HG02938 (cell line): Measurements from ENCODE around the gene ZNF709.
"Not testable (repeated sequence)": the region's sequence is repeated elsewhere in the genome, so short reads cannot be mapped to it uniquely, and the experiment has no call there.

Experiments
- ATAC-seq: cut with Tn5 transposase; IDR thresholded peaks from one replicate; pipeline ENCODE4 v1.9.1; 2021; ENCODE audit warnings: mild to moderate bottlenecking, moderate library complexity; ENCODE audit not compliant: unreplicated experiment

Gene ZNF709

DNA sequence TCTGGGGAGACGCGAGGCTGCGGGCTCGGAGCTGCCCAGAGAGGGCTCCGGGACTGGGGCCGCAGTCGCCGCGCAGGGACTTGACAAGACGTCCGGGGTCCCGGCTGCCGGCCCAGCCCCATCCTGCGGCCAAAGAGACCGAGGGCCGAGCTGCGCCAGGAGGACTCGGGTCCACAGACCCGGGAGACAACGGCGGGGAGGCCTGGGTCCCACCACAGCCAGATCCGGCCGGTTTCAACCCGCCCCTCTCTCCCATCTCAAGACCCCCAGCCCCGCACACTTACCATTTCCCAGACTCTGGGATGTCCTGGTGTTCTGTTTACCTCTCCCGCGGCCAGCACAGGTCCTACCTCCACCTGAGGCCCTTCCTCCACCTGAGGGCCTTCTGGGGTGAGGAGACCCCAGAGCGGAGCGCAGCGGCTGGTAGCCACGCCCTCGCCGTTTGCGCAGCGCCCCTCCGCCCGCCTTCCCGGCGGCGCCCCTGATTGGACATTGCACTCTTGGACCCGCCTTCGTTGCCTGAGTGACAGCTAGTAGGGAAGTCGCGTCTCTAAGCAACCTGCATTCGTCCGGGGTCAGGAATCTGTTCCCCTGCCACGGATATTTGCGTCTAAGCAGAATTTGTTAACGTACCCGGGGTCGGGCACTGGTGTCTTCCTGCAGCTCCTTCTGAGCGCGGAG, at the start of gene ZNF709:
Gene ZNF709 (minus strand): TSS at position 446 of the 681 bp plus-strand sequence. CDS start 159 bp downstream, at position 287.
- ATAC-seq, result peak; percentile 73

DNA sequence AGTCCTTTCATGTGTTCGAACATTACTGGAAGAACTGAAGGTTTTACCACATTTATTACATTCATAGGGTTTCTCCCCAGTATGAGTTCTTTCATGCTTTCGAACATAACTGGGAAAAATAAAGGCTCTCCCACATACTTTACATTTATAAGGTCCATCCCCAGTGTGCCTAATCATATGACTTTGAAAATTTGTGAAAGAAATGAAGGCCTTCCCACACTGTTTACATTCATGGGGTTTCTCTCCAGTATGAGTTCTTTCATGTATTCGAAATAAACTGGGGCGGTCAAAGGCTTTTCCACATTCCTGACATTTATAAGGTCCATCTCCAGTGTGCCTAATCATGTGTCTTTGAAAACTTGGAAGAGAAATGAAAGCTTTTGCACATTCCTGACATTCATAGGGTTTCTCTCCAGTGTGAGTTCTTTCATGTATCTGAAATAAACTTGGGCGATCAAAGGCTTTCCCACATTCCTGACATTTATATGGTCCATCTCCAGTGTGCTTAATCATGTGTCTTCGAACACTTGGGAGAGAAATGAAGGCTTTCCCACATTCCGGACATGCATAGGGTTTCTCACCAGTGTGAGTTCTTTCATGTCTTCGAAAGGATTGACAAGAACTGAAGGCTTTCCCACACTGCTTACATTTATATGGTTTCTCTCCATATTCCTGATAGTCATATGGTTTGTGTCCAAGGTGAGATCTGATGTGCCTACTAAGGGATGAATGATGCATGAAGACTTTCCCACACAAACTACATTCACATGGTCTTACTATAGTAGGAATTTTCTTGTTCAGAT, 42.6 kb upstream of the ZNF709 start:
- no peak for ATAC-seq

DNA sequence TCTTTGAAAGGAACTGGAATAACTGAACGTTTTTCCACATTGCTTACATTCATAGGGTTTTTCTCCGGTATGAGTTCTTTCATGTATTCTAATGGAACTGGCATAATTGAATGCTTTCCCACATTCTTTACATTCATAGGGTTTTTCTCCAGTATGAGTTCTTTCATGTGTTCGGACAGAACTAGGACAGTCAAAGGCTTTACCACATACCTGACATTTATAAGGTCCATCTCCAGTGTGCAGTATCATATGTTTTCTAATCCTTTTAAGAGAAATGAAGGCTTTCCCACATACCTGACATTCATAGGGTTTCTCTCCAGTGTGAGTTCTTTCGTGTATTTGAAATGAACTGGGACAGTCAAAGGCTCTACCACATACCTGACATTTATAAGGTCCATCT, 41.9 kb upstream of the ZNF709 start:
- no peak for ATAC-seq

DNA sequence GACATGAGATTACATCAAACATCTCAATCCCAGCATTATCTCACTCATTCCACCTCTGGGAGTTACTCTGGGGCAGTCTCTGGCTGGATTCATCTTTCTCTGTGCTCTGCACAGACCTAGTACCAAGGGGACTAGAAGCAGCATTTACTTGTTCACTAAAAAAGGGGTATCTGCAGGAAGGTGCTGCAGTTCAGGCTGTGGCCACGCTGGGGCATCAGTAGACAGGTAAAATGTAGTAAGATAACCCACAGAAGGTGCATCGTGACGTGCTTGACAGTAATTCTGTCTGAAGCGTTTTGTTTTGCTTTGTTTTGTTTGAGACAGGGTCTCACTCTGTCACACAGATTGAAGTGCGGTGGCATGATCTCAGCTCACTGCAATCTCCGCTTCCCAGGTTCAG, 37.4 kb upstream of the ZNF709 start:
- ATAC-seq, result no peak

DNA sequence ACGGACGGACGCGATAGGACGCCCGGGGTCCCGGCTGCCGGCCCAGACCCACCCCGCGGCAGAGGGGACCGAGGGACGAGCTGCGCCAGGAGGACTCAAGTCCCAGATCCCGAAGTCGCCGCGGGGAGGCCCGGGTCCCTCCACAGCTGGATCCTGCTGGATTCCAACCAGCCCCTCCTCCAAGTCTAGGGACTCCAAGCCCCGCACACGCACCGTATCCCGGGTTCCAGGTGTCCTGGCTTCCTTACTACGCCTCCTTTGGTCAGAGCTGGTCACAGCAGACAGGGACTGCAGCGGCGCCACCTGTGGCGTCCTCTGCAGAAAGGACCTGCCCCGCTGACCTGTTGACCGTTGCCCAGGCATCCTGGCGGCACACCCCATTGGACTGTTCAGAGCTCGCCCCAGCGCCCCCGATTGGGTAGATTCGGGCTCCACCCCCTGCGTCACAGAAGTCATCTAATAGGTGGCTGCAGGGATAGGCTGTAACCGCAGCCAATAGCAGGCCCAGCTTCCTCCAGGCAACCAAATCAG, 29.0 kb upstream of the ZNF709 start:
- no peak for ATAC-seq

DNA sequence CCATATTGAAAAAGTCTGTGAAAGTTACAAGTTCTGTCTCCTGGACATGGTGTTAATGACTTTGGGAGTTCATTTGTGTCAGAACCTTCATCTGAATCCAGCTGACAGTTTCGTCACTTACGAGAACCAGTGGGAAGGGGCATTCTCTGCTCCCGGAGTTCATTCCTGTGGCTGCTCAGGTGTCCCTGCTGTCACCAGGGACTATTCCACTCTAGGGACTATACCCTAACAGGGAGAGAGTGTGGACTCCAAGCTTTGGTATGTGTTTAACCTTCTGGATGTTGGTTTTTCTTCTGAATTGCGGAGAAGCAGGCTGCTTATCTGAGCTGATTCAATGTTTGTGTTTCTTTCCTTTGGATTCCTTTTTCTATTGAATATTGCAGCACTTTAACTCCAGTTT, 12.4 kb upstream of the ZNF709 start:
- no peak for ATAC-seq

DNA sequence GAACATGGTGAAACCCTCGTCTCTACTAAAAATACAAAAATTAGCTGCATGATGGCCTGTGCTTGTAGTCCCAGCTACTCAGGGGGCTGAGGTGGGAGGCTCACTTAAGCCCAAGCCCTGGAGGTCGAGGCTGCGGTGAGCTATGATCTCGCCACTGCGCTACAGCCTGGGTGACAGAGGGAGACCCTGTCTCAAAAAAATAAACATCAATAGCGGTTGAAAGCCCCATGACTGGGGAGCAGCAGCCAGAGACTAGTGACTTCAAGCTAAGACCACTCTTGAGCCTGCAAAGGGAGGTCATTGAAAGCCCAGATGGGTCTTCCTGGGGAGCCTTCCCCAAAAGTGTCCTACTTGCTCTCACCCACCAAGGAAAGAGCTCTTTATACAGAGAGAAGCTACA, 11.9 kb upstream of the ZNF709 start:
- no peak for ATAC-seq

DNA sequence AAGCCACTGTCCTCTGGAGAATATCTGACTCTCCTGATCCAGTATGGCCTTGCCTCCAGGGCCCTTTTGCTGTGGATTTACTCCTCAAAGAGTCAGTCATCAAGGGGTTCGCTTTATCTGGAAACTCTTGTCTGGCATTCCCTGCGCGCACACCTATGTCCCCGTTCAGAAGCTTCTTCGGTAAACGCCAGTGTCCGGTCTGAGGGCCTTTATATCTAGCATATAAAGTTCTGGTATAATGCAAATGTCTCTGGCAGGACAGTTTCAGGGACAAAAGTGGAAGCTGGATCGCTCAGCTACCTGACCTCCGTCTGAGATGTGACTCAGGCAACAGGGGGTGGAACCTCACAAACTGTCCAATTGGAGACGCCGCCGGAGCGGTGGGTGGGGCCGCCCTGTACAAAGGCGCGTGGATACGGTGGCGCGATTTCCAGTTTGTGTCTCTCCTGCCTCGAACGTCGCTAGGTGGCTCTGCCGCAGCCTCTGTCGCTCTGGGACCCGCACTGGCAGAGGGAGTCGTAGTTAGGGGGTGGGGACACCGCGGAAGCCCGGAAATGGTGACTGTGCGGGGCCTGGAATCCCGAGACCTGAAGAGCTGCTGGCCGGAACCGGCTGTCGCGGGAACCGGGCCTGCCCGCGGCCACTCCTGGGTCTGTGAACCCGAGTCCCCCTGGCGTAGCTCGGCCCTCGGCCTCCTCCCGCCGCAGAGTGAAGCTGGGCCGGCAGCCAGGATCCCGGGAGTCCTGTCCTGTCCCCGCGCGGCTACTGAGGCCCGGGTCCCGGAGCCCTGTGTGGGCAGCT, 10.6 kb upstream of the ZNF709 start:
- no peak for ATAC-seq

DNA sequence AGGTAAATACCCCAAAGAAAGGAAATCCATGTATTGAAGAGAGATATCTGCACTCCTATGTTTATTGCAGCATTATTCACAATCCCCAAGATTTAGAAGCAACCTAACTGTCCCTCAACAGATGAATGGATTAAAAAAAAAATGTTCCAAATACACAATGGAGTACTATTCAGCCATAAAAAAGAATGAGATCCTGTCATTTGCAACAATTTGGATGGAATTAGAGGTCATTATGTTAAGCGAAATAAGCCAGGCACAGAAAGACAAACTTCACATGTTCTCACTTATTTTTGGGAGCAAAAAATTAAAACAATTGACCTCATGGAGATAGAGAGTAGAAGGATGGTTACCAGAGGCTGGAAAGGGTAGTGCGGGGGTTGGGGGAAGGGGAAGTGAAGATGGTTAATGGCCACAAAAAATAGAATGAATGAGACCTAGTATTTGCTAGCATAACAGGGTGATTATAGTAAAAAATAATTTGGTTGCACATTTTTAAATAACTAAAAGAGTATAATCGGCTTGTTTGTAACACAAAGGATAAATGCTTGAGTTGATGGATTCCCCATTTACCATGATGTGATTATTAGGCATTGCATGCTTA, 9.7 kb upstream of the ZNF709 start:
- no peak for ATAC-seq

DNA sequence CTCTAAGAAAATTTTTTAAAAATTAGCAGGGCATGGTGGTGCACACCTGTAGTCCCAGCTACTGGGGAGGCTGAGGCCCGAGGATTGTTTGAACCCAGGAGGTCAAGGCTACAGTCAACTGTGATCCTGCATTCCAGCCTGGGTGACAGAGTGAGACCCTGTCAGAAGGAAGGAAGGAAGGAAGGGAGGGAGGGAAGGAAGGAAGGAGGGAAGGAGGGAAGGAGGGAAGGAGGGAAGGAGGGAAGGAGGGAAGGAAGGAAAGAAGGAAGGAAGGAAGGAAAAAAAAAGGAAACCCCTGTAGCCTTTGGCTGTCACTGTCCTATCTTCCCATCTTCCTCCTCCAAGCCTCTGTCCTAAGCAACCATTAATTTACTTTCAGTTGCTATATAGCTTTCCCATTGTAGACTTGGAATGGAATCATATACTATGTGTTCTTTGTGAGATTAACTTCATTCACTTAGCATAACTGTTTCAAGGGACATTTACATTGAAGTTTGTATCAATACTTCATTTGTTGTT, 1.7 kb upstream of the ZNF709 start:
- ATAC-seq, result not testable (repeated sequence)

DNA sequence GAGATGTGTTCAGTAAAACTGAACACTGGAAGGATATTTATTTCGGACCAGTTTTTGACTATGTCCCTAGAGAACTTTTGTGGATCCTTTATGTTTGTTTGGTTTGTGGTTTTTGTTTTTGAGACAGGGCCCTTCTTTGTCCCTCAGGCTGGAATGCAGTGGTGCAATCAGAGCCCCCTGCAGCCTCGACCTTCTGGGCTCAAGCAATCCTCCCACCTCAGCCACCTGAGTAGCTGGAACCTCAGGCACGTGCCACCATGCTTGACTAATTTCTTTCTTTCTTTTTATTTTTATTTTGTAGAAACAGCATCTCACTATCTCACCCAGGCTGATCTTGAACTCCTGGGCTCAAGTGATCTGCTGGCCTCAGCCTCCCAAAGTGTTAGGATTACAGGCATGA, 955 bp upstream of the ZNF709 start:
- no peak for ATAC-seq

DNA sequence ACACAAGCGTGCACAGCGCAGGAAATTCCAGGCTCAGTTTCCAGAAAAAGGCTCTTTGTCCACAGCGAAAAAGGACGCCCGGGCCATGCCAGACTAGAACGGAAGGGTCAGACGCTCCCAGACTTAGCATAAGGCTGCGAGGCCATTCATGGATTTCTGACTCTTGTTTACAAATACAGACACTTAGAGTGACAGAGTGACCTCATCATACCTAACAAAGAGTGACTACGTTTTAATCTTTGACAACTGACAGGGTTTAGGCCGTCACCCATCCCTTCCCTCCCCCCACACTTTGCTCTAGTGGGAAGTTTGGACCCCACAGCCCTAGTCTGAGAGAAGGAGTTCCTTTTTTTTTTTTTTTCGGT, 418 bp upstream of the ZNF709 start:
- no peak for ATAC-seq

DNA sequence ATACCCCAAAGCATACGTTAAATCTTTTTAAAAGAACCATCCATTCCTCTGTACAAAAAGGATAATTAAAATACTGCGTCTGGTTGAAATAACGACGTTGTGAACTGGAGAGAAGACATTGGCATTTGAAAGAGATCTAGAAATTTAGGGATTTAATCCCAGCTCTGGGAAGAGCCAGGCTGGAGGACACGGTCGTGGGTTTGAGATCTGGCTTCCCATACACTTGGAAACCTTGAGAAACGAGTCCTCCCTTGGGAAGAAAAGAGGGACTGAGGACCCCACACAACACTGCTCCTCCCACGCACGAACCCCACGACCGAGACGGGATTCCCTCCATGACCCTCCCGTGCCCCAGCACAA, 625 bp downstream of the ZNF709 start:
- no peak for ATAC-seq

DNA sequence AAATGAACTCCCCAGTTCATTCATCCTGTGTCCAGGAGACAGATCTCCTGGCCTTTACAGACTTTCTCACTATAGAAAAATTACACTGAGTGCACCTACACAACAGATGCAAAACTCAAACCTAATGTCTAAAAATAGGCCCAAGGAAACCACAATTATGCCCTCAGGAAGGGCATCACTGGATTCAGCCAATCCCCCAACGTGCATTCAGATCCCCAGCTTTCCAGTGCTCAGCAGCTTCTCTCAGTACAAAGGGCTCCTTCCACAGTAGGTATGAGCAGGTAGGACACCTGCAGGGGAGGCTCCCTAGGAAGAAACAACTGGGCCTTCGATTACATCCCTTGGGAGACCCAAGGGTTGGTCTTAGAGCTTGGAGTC, 2.1 kb downstream of the ZNF709 start:
- no peak for ATAC-seq

DNA sequence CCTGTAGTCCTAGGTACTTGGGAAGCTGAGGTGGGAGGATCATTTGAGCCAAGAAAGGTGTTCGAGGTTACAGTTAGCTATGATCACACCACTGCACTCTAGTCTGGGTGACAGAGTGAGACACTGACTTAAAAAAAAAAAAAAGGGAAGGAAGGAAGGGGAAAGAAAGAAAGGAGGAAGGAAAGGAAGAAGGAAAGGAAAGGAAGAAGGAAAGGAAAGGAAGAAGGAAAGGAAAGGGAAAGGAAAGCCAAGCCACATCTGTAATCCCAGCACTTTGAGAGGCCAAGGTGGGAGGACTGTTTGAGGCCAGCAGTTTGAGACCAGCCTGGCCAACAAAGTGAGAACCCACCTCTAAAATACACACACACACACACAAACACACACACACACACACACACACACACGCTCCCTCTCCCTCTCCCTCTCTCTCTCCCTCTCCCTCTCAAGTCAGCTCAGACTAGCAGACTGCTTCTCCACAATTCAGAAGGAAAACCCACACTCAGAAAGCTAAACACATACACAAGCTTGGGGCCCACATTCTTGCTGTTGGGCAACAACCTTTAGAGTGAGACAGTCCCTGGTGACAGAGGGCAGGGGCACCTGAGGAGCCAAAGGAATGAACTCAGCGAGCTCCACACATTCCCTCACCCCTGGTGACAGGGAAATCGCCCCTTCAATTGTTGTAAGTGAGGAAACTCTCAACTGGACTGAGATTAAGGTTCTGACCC, 2.7 kb downstream of the ZNF709 start:
- ATAC-seq, result no peak

DNA sequence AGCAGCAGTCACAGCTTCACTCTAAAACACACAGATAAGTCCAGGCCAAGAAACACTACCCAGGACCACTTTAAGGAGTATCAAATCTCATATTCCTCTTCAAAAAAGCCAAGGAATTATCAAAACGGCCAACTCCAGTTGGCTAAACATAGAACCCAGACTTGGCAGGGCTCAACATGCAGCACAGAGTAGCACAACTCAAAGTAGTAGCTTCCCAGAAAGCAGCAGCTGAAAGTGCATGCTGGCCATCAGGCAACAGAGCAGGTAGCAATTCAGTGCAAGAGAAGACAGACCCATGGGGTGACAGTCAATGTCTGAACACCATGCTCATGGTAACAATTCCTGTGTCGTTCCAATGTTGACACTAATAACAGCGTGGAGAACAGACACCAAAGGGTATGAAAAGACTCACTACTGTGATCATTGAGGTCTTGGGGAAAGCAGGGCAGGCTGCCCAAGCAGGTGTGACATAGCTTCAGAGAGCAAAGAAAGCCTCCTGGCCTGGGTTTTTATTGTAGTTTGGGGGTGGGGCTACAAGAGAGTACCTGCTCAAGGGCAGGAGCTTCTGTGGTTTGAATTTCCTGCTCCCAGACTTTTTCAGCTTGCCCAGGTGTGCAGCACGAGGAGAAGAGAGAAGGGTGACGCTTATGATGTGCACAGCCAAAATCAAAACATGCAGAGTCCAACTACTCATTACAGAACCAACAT, 6.2 kb downstream of the ZNF709 start:
- no peak for ATAC-seq

DNA sequence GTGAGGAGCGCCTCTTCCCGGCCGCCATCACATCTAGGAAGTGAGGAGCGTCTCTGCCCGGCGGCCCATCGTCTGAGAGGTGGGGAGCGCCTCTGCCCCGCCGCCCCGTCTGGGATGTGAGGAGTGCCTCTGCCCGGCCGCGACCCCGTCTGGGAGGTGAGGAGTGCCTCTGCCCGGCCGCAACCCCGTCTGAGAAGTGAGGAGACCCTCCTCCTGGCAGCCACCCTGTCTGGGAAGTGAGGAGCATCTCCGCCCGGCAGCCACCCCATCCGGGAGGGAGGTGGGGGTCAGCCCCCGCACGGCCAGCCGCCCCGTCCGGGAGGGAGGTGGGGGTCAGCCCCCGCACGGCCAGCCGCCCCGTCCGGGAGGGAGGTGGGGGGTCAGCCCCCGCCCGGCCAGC, 17.0 kb downstream of the ZNF709 start:
- ATAC-seq, result not testable (repeated sequence)

DNA sequence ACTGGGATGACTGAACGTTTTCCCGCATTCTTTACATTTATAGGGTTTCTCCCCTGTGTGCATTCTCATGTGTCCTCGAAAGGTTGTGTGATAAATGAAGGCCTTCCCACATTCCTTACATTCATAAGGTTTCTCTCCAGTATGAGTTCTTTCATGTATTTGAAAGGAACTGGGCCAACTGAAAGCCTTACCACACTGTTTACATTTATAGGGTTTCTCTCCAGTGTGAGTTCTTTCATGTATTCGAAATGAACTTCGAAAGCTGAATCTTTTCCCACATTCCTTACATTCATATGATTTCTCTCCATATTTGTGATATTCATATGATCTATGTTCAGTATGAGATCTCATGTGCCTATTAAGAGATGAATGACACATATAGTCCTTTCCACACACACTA, 19.4 kb downstream of the ZNF709 start:
- no peak for ATAC-seq

DNA sequence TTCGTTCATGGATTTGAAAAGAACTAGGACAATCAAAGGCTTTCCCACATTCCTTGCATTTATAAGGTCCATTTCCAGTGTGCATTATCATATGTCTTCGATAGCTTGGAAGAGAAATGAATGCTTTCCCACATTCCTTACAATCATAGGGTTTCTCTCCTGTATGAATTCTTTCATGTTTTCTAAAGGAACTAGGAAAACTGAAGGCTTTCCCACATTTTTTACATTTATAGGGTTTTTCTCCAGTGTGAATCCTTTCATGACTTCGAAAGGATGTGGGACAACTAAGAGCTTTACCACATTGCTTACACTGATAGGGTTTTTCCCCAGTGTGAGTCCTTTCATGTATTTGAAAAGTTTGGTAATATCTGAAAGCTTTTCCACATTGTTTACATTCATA, 19.8 kb downstream of the ZNF709 start:
- no peak for ATAC-seq

DNA sequence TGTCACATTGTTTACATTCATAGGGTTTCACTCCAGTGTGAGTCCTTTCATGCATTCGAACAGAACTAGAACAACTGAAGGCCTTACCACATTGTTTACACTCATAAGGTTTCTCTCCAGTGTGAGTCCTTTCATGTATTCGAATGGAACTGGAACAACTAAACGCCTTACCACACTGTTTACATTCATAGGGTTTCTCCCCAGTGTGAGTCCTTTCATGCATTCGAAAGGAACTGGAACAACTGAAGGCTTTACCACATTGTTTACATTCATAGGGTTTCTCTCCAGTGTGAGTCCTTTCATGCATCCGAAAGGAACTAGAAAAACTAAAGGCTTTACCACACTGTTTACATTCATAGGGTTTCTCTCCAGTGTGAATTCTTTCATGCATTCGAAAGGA, 20.5 kb downstream of the ZNF709 start:
- not testable (repeated sequence) for ATAC-seq
